Hepatocyte (in vitro differentiated cells): ENCODE measurements around the gene FAM20A. TPM values are rescaled to one million over a fixed set of nuclear protein-coding genes. Genes with fewer than 3 reads are reported as not detected.

Experiments
- DNase-seq: peaks from one replicate; pipeline ENCODE4 v3.0.0-alpha.2; 2016; ENCODE audit warnings: low spot score
- H2AFZ ChIP-seq: fragments of 200-600 bp; sonication (generic); 2 replicates; pipeline ENCODE4 v1.6.0; 2016; ENCODE audit warnings: antibody characterized with exemption, mild to moderate bottlenecking
- H3K27ac ChIP-seq: fragments of 200-600 bp; sonication (generic); 2 replicates; pipeline ENCODE4 v1.5.1; 2016; ENCODE audit warnings: mild to moderate bottlenecking
- H3K27me3 ChIP-seq: fragments of 200-600 bp; sonication (generic); 2 replicates; pipeline ENCODE4 v1.6.1; 2016
- H3K36me3 ChIP-seq: fragments of 200-600 bp; sonication (generic); replicated peaks from 2 replicates; pipeline ENCODE4 v1.5.1; 2016; ENCODE audit warnings: low read depth; ENCODE audit not compliant: insufficient read depth
- H3K4me1 ChIP-seq: fragments of 200-600 bp; sonication (generic); 2 replicates; pipeline ENCODE4 v1.5.1; 2016; ENCODE audit warnings: mild to moderate bottlenecking, moderate library complexity; ENCODE audit not compliant: insufficient read depth
- H3K4me2 ChIP-seq: fragments of 200-600 bp; sonication (generic); 2 replicates; pipeline ENCODE4 v1.6.0; 2016
- H3K4me3 ChIP-seq: fragments of 200-600 bp; sonication (generic); 2 replicates; pipeline ENCODE4 v1.5.1; 2016; ENCODE audit warnings: mild to moderate bottlenecking
- H3K79me2 ChIP-seq: fragments of 200-600 bp; sonication (generic); 2 replicates; pipeline ENCODE4 v1.6.0; 2017; ENCODE audit warnings: mild to moderate bottlenecking
- H3K9me2 ChIP-seq: fragments of 200-600 bp; sonication (generic); replicated peaks from 2 replicates; pipeline ENCODE4 v1.6.0; 2017; ENCODE audit warnings: mild to moderate bottlenecking; ENCODE audit not compliant: insufficient read depth
- H3K9me3 ChIP-seq: fragments of 200-600 bp; sonication (generic); 2 replicates; pipeline ENCODE4 v1.5.1; 2016; ENCODE audit warnings: low read depth, mild to moderate bottlenecking
- H4K20me1 ChIP-seq: fragments of 200-600 bp; sonication (generic); 2 replicates; pipeline ENCODE4 v1.6.0; 2016; ENCODE audit warnings: mild to moderate bottlenecking; ENCODE audit not compliant: insufficient read depth, poor library complexity, severe bottlenecking
- CTCF ChIP-seq: fragments of 200-600 bp; sonication (generic); IDR thresholded peaks from 2 replicates; pipeline ENCODE4 v1.5.1; 2016; ENCODE audit warnings: antibody characterized with exemption, mild to moderate bottlenecking; ENCODE audit not compliant: poor library complexity
- EZH2 ChIP-seq: fragments of 200-600 bp; sonication (generic); IDR thresholded peaks from 2 replicates; pipeline ENCODE4 v1.6.1; 2016; ENCODE audit warnings: antibody characterized with exemption, mild to moderate bottlenecking, borderline replicate concordance
- EZH2phosphoT487 ChIP-seq: fragments of 200-600 bp; sonication (generic); IDR thresholded peaks from one replicate; pipeline ENCODE4 v1.6.1; 2018; ENCODE audit warnings: antibody characterized with exemption, mild to moderate bottlenecking, low read depth, moderate library complexity; ENCODE audit not compliant: unreplicated experiment, severe bottlenecking
- WGBS: methylation state at CpG from one replicate; pipeline ENCODE4 v1.1.6; 2016; ENCODE audit warnings: low lambda C conversion rate; ENCODE audit errors: missing lambda C conversion rate; 5-methylcytosine and 5-hydroxymethylcytosine counted together
- polyA plus RNA-seq: library from polyadenylated mRNA; unstranded; fragments of >200 nt; fragmentation: Nextera tagmentation; extraction: Ambion mirVana; gene quantifications from 2 replicates; pipeline ENCODE4 v1.2.1, GENCODE V29; 2016
- total RNA-seq: library from RNA; depleted of rRNA; stranded (reverse); fragments of >200 nt; gene quantifications from 2 replicates; pipeline ENCODE4 v1.2.3, GENCODE V29; 2014

Gene FAM20A
- total and polyA plus RNA-seq, 2 experiments from 2014 or later, result 19.9 to 39.7 TPM

- H3K4me1 ChIP-seq, result no peaks in the 10 kb centered on the region
- no peaks in the 10 kb centered on the region for H3K27me3 ChIP-seq
- no peak overlapping the region for H3K4me2 ChIP-seq
- 79% methylated on average over 3 of the region's 3 CpGs for WGBS
- no peaks in the 10 kb centered on the region for H4K20me1 ChIP-seq
- no peaks in the 10 kb centered on the region for H3K9me3 ChIP-seq
- no peaks in the 10 kb centered on the region for H3K79me2 ChIP-seq
- H2AFZ ChIP-seq, result no peak overlapping the region
- H3K27ac ChIP-seq, result no peak overlapping the region
- H3K9me2 ChIP-seq, result no peaks in the 10 kb centered on the region
- H3K4me3 ChIP-seq, result no peak overlapping the region
- TF ChIP-seq EZH2 (no peak), CTCF (no peak), EZH2phosphoT487 (no peak)
- DNase-seq, result no peak
- H3K36me3 ChIP-seq, result no peaks in the 10 kb centered on the region
Observed at GRCh38 chr17:68532826-68533225, 68.3 kb downstream of the FAM20A start.

GRCh38 chr17:68531252-68531651 lies 69.9 kb downstream of the FAM20A start:
- peaks cover 7% of the 10 kb centered on the region for H3K79me2 ChIP-seq
- H3K36me3 ChIP-seq, result peaks cover 5% of the 10 kb centered on the region

GRCh38 chr17:68527314-68527713 lies 73.9 kb downstream of the FAM20A start:
- Histone ChIP-seq H4K20me1 (peaks cover 7% of the 10 kb centered on the region), H2AFZ (no peak overlapping the region), H3K9me2 (no peaks in the 10 kb centered on the region), H3K27ac (no peak overlapping the region), H3K27me3 (no peaks in the 10 kb centered on the region), H3K4me1 (no peaks in the 10 kb centered on the region), H3K9me3 (no peaks in the 10 kb centered on the region), H3K79me2 (peaks cover 38% of the 10 kb centered on the region), H3K4me2 (no peak overlapping the region), H3K4me3 (no peak overlapping the region), H3K36me3 (peaks cover 9% of the 10 kb centered on the region)
- TF ChIP-seq EZH2, result no peak
- no peak for TF ChIP-seq EZH2phosphoT487
- TF ChIP-seq CTCF, result no peak
- no peak for DNase-seq
- WGBS, result 95% methylated on average over 4 of the region's 4 CpGs

More at GRCh38 chr17:68531252-68531651, 69.9 kb downstream of the FAM20A start:
- Histone ChIP-seq H3K9me2 (no peaks in the 10 kb centered on the region), H2AFZ (no peak overlapping the region), H3K27me3 (no peaks in the 10 kb centered on the region), H3K4me1 (no peaks in the 10 kb centered on the region), H4K20me1 (no peaks in the 10 kb centered on the region), H3K4me3 (no peak overlapping the region), H3K27ac (no peak overlapping the region), H3K9me3 (no peaks in the 10 kb centered on the region), H3K4me2 (no peak overlapping the region)
- WGBS, result 87% methylated on average over 4 of the region's 4 CpGs
- no peak for DNase-seq
- no peak for TF ChIP-seq EZH2phosphoT487
- no peak for TF ChIP-seq CTCF
- TF ChIP-seq EZH2, result no peak

- no peak for DNase-seq
- Histone ChIP-seq H3K9me2 (no peaks in the 10 kb centered on the region), H3K9me3 (no peaks in the 10 kb centered on the region), H2AFZ (no peak overlapping the region), H3K36me3 (peaks cover 9% of the 10 kb centered on the region), H3K27ac (no peak overlapping the region), H4K20me1 (peaks cover 14% of the 10 kb centered on the region), H3K4me1 (no peaks in the 10 kb centered on the region), H3K79me2 (peaks cover 44% of the 10 kb centered on the region), H3K4me3 (no peak overlapping the region), H3K27me3 (no peaks in the 10 kb centered on the region), H3K4me2 (no peak overlapping the region)
- no peak for TF ChIP-seq EZH2phosphoT487
- TF ChIP-seq CTCF, result no peak
- TF ChIP-seq EZH2, result no peak
- WGBS, result 85% methylated on average over 3 of the region's 3 CpGs
Observed at GRCh38 chr17:68526548-68526947, 74.6 kb downstream of the FAM20A start.
